GM12872 (cell line): Measurements from ENCODE around the gene TEAD4.

Source experiments
- TF ChIP-seq, protein P1 (sequence below): IDR thresholded peaks from 3 replicates; pipeline ENCODE4 v1.5.1; 2011; ENCODE audit warnings: low read depth, mild to moderate bottlenecking, low read length, moderate library complexity; ENCODE audit not compliant: insufficient read depth

TEAD4 gene

DNA sequence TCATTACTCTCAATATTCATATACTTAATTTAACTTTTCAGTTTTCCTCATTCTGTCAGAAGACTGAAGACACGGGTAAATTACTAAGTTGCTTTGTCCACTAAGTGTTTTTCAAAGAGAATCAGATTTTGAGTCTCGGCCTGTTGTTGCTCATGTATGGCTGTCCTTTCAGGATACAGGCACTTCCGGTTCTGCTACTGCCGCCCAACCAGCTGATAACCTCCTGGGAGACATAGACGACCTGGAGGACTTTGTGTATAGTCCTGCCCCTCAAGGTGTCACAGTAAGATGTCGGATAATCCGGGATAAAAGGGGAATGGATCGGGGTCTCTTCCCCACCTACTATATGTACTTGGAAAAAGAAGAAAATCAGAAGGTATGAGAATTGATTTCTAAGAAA lies 28.3 kb upstream of the TEAD4 start:
- TF ChIP-seq, protein P1, sequence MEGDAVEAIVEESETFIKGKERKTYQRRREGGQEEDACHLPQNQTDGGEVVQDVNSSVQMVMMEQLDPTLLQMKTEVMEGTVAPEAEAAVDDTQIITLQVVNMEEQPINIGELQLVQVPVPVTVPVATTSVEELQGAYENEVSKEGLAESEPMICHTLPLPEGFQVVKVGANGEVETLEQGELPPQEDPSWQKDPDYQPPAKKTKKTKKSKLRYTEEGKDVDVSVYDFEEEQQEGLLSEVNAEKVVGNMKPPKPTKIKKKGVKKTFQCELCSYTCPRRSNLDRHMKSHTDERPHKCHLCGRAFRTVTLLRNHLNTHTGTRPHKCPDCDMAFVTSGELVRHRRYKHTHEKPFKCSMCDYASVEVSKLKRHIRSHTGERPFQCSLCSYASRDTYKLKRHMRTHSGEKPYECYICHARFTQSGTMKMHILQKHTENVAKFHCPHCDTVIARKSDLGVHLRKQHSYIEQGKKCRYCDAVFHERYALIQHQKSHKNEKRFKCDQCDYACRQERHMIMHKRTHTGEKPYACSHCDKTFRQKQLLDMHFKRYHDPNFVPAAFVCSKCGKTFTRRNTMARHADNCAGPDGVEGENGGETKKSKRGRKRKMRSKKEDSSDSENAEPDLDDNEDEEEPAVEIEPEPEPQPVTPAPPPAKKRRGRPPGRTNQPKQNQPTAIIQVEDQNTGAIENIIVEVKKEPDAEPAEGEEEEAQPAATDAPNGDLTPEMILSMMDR, result no peak

GRCh38 chr12:2933586-2933985 lies 25.6 kb upstream of the TEAD4 start:
- TF ChIP-seq, protein P1, result no peak

- TF ChIP-seq, protein P1, result no peak
Measured at GRCh38 chr12:2934371-2934770, 24.8 kb upstream of the TEAD4 start.

DNA sequence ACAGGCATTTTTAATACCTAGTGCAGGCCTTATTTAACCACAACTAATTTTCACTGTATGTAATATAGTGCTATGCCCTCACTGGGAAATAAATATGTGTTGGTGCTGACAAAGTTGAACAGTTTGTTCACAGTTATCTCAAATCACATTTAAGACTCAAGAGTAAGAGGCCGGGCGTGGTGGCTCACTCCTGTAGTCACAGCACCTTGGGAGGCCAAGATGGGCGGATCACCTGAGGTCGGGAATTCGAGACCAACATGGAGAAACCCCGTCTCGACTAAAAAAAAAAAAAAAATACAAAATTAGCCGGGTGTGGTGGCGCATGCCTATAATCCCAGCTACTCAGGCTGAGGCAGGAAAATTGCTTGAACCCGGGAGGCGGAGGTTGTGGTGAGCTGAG lies 22.9 kb upstream of the TEAD4 start:
- TF ChIP-seq, protein P1, result no peak

- TF ChIP-seq, protein P1, result no peak
Measured at GRCh38 chr12:2937500-2937899, 21.7 kb upstream of the TEAD4 start.

GRCh38 chr12:2939191-2939590 lies 20.0 kb upstream of the TEAD4 start:
- TF ChIP-seq, protein P1, result no peak

DNA sequence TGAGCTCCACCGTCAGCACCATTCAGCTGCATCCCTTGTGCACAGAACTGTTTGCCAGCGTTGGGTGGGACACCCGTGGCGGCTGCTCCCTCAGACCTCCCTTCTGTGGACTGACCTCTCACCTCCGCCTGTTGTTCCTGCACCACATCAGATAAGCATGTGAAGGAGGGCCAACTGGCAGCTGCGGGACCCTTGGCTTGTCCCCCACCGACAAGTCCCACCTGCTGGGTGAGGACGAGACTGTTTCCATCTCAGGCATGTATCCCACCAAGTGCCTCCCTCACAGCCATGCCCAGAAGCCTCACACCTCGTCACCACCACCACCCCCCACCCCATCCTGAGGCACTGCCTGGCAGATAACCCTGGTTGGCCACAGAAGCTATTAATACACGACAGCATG lies 18.6 kb upstream of the TEAD4 start:
- TF ChIP-seq, protein P1, result no peak

DNA sequence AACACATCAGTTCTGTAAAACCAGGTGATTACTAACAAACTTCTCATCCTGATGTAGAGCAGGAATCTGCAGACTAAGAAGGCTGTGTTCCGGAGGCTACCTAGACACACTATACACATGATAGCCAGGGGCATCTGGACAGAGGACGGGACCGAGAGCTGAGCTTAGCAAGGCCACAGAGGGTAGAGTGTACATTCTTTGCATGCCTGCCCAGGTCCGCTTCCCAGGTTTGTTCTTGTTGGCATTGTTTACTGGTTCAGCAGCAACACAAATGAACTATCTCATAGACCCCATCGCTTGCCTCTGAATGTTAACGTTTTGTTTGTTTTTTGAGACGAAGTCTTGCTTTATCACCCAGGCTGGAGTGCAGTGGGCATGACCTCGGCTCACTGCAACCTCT lies 17.7 kb upstream of the TEAD4 start:
- TF ChIP-seq, protein P1, result no peak
